IPS-NIHi7 (cell line): ENCODE data around the gene STOML1.
"Not testable (repeated sequence)": the region's sequence is repeated elsewhere in the genome, so short reads cannot be mapped to it uniquely, and the experiment has no call there.

ENCODE experiments used
- DNase-seq: peaks from one replicate; pipeline ENCODE4 v3.0.0; 2012; ENCODE audit warnings: mixed read lengths; ENCODE audit errors: extremely low spot score

STOML1 gene

DNA sequence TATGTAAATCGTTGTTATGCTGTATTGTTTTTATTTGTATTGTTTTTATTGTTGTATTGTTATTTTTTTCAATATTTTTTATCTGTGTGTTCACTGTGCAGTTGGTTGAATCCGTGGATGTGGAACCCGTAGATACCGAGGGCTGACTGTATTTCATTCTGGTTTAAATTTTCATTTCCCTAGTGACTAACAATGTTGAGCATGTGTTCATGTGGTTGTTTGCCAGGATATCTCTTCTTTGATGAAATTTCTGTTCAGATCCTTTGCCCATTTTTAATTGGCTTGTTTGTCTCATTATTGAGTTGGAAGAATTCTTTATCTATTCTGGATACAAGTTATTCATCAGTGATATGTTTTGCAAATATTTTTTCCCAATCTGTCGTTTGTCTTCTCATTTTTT lies 29.7 kb downstream of the STOML1 start:
- DNase-seq = no peak

- not testable (repeated sequence) for DNase-seq
These were observed 31.5 kb downstream of the STOML1 start for GRCh38 chr15:73960472-73961070.

- no peak for DNase-seq
These were observed 32.3 kb downstream of the STOML1 start for GRCh38 chr15:73959801-73960200.

- no peak for DNase-seq
These were observed 33.0 kb downstream of the STOML1 start for GRCh38 chr15:73959012-73959581.

GRCh38 chr15:73957785-73958184 lies 34.3 kb downstream of the STOML1 start:
- DNase-seq = no peak

DNA sequence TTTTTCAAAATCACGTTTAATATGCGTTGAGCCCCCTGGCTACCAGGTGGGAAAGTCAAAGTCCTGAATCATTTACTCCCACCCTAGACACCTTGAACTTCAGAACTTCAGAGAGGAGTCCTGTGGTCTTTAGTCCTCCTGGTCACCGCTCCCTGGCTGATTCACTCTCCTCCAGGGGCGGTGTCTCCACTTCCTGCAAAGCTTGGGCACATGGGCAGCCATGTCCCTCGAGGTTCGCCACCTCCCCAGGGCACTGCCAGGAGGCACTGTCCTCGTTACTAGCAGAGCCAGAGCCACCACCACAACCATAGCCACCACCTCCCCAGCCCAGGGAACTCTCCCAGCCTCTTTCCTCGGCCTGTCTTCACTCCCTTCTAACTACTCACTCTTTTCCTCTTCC lies 34.8 kb downstream of the STOML1 start:
- DNase-seq = no peak

DNA sequence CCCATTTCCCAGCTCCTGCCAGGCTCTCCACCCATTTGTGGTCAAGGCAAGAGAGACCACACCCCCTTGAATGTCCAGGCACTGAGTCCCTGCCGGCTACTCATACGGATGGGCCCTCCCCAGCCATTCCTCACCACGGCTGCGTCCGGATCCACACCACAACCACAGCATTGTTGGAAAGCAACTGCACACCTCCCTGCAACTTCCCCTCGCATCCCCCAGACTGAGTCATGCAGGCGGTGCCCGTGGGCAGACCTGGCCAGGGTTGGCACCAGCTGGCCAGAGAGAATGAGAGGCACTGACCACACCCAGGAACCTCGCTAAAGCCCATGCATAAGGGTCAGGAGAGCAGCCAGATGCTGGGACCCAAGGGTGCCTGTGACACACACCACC lies 35.4 kb downstream of the STOML1 start:
- no peak for DNase-seq

DNA sequence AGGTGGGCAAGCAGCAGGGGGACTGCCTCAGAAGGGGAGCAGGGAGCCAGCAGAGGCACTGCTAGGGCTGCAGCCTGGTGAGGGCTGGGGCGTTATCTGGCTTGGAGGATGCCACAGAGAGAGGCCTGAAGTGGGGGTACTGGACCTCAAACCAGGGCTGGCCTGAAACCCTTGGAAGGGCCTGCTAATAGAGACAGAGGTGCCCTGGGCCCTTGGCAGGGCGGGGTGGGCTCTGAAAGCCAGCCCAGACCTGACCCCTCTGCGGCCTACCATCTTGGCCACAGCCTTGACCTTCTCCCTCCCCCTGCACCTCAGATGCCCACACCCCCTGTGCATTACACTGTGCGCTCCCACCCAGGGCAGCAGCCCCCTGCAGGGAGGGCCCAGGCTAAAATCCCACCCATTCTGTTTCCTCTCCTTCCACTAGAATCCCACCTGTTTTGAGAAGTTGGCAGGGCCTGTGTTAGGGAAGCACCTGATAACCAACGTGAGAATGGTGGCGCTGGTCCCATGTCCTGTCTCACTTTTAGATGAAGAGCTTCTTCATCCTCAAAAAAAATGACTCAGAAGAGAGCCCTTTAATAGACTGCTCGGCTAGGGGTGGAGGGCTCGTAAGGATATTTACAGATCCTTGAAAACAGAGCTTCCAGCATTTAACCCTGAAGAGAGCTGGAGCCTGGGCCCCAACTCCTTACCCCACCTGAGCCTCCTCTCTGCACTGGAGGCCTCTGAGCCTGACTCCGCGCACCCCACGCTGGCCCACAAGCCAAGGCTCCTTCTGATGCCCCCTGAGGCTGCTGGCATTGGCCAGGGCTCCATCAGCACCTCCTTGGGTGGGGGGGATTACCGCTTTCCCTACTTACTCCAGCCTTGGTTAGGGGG lies 36.0 kb downstream of the STOML1 start:
- DNase-seq = no peak

GRCh38 chr15:73955326-73955725 lies 36.8 kb downstream of the STOML1 start:
- no peak for DNase-seq

- DNase-seq = no peak
These were observed 37.6 kb downstream of the STOML1 start for GRCh38 chr15:73954188-73955145.

GRCh38 chr15:73952913-73953750 lies 39.0 kb downstream of the STOML1 start:
- DNase-seq = no peak

GRCh38 chr15:73952171-73952912 lies 39.8 kb downstream of the STOML1 start:
- DNase-seq = no peak

DNA sequence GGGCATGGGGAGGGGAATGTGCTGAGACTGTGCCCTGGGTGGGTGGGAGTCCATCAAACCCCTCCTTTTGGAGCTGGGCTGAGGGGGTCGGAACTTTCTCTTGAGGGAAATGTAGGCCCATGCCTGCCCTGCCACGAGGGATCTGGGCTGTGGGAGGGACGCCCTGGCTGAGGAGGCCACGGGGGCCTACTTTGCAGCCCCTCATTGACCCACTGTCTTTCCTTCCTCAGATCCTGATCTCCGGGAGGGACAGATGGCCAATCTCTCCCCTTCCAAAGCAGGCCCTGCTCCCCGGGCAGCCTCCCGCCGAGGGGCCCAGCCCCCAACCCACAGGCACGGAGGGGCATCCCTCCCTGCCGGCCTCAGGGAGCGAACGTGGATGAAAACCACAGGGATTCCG lies 40.5 kb downstream of the STOML1 start:
- no peak for DNase-seq

DNA sequence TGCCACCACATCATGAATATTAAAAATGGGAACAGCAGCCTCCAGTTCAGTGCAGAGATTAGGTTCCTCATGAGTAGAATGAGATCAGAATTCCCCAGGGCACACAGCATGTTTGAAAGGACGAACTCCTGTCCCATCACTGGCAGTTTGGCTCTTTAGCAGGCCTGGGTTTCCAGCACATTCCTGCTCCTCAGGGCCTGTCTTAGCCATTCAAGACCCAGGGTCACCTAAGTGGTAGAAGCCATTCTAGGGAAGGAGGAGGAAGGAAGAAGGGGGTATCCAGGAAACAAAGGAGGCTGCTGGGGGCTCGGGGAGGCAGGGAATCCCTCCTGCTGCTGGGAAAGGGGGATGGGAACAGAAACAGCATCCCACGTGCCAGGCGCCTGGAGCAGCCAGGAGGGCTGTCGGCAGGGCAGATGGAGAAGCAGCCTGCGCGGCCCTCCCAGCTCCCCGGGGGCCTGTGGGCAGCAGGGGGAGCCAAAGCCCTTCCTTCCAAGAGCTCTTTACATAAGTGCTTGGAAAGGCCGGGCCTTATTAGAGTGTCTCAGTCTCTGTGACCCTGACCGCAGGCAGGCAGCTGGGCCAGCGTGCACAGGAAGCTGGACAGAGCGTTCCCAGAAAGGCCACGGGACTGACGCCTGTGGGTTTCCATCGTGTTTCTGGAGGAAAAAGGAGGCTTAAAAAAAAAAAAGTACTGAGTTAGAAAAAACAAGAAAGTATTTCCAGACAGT lies 41.1 kb downstream of the STOML1 start:
- DNase-seq = peak; percentile 95

DNA sequence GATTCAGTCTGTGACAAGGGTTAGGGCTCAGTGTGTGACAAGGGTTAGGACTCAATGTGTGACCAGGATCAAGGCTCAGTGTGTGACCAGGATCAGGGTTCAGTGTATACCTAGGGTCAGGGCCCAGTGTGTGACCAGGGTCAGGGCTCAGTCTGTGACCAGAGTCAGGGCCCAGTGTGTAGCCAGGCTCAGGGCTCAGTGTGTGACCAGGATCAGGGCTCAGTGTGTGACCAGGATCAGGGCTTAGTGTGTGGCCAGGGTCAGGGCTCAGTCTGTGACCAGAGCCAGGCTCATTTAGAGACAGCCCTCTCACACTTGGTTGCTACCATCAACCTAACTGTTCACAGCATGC lies 41.6 kb downstream of the STOML1 start:
- no peak for DNase-seq

DNA sequence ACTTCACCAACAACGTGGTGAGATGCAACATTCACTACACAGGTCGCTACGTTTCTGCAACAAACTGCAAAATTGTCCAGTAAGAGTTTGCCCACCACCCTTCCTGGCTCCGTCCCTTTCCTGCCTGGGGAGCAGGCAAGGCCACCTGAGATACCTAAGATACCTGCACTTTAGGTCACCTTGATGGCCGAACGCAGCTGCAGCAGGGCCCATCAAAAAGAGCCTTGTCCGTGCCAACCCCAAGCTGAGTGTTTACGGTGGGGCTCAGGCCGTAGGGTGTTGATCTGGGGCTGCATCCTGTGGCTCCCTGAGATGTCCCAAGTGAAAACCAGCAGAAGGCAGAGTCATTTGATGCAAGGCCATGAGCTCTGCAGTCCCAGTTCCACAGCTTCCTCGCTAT lies 42.6 kb downstream of the STOML1 start:
- no peak for DNase-seq

DNA sequence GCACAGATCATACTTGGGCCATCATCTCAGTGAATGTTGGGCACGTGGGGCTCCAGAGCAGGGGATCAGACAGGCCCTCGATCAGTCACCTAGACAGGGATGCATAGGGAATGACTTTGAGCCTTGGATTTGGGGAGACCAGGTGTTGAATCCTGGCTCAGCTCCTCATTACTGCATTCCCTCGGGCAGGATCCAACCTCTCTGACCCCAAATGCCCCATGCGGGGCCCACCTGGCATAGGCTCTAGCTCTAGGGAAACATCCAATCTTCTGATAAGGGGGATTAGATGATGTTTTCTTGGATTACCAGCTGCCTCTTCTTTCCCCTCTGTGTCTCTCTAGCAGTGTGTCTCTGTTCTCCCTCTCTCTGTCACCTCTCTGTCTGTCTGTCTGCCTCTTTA lies 43.1 kb downstream of the STOML1 start:
- no peak for DNase-seq

DNA sequence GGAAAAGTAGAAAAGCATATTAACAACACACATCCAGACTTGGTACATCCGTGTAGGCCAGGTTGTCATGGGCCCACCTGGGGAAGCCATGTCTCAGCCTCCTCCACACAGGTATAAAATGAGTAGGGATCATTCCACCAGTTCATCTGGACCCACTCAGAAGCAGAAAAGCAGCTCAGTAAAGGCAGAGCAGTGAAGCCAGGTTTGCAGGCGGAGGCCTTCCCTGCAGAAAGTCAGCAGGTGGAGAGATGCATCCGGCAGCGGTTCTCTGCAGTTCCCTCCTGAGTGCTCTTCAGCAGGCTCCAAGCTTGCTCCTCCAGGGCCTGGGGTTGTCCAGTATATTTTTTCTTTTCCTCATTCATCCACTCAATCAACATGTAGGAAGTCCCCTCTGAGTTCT lies 43.7 kb downstream of the STOML1 start:
- no peak for DNase-seq

DNA sequence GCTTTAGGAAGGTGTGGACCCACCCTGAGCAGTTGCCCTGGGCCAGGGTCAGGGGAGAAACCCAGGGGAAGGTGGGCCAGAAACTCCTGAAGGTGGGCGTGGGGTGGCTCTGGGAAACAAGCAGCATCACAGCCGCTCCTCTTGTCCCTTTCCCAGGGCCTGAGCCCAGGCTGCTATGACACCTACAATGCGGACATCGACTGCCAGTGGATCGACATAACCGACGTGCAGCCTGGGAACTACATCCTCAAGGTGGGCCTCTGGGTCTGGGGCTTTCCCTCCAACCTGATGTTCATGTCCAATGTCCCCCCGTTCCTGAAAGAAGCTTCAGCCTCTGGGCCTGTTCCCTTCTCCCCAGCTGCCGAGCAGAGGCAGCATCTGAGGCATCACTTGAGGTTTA lies 44.4 kb downstream of the STOML1 start:
- DNase-seq = no peak
